OCI-LY1 (cell line): ENCODE data around the gene ATG9B.
"Not testable (repeated sequence)": the region's sequence is repeated elsewhere in the genome, so short reads cannot be mapped to it uniquely, and the experiment has no call there.

ENCODE experiments used
- H2AFZ ChIP-seq: fragments of 200-600 bp; sonication (generic), shearing (Covaris generic); 2 replicates; pipeline ENCODE4 v1.6.0; 2014; ENCODE audit warnings: antibody characterized with exemption, mild to moderate bottlenecking, low read length
- H3F3A ChIP-seq: fragments of 200-600 bp; sonication (generic), shearing (Covaris generic); 2 replicates; pipeline ENCODE4 v1.6.0; 2014; ENCODE audit warnings: mild to moderate bottlenecking, antibody characterized with exemption, low read length, moderate library complexity; ENCODE audit not compliant: insufficient read depth
- H3K27ac ChIP-seq: fragments of 200-600 bp; sonication (generic); 2 replicates; pipeline ENCODE4 v1.5.1; 2014; ENCODE audit warnings: low read length, mixed run types, mild to moderate bottlenecking, low read depth; ENCODE audit not compliant: poor library complexity, severe bottlenecking
- H3K27me3 ChIP-seq: fragments of 200-600 bp; sonication (generic); 2 replicates; pipeline ENCODE4 v1.6.0; 2014; ENCODE audit warnings: antibody characterized with exemption, mild to moderate bottlenecking, low read length, moderate library complexity; ENCODE audit not compliant: insufficient read depth
- H3K36me3 ChIP-seq: fragments of 200-600 bp; sonication (generic); 2 replicates; pipeline ENCODE4 v1.6.1; 2014; ENCODE audit warnings: mild to moderate bottlenecking, antibody characterized with exemption, low read length, moderate library complexity, mixed read lengths; ENCODE audit not compliant: insufficient read depth
- H3K4me1 ChIP-seq: fragments of 200-600 bp; sonication (generic); 2 replicates; pipeline ENCODE4 v1.5.1; 2014; ENCODE audit warnings: mild to moderate bottlenecking, low read length, moderate library complexity; ENCODE audit not compliant: insufficient read depth, severe bottlenecking
- H3K4me2 ChIP-seq: fragments of 200-600 bp; sonication (generic), shearing (Covaris generic); 2 replicates; pipeline ENCODE4 v1.6.1; 2014; ENCODE audit warnings: low read length
- H3K4me3 ChIP-seq: fragments of 200-600 bp; sonication (generic); 2 replicates; pipeline ENCODE4 v1.5.1; 2014; ENCODE audit warnings: low read length, low read depth, mild to moderate bottlenecking, mixed read lengths; ENCODE audit not compliant: poor library complexity, severe bottlenecking
- H3K79me2 ChIP-seq: fragments of 200-600 bp; shearing (Covaris generic); 2 replicates; pipeline ENCODE4 v1.6.1; 2016; ENCODE audit warnings: mixed run types, low read length, mixed read lengths; ENCODE audit not compliant: insufficient read depth
- H3K9ac ChIP-seq: fragments of 200-600 bp; sonication (generic), shearing (Covaris generic); 2 replicates; pipeline ENCODE4 v1.6.1; 2014; ENCODE audit warnings: mild to moderate bottlenecking, low read length, mixed read lengths
- H3K9me2 ChIP-seq: fragments of 200-600 bp; sonication (generic), shearing (Covaris generic); 2 replicates; pipeline ENCODE4 v1.6.1; 2014; ENCODE audit warnings: low read depth, mild to moderate bottlenecking, low read length, mixed read lengths
- H3K9me3 ChIP-seq: fragments of 200-600 bp; shearing (Covaris generic); 2 replicates; pipeline ENCODE4 v1.6.1; 2014; ENCODE audit warnings: low read length, mixed read lengths
- H4K20me1 ChIP-seq: fragments of 200-600 bp; sonication (generic), shearing (Covaris generic); 2 replicates; pipeline ENCODE4 v1.6.0; 2016; ENCODE audit warnings: mild to moderate bottlenecking, low read length; ENCODE audit not compliant: insufficient read depth
- EZH2 ChIP-seq: fragments of 200-600 bp; sonication (generic), shearing (Covaris generic); IDR thresholded peaks from 2 replicates; pipeline ENCODE4 v1.8.0; 2017; ENCODE audit warnings: borderline replicate concordance, mixed run types, mild to moderate bottlenecking, antibody characterized with exemption, low read length, moderate library complexity, mixed read lengths
- TF ChIP-seq, protein P1 (sequence below): fragments of 200-600 bp; sonication (generic), shearing (Covaris generic); IDR thresholded peaks from 2 replicates; pipeline ENCODE4 v1.5.1; 2017; ENCODE audit warnings: mild to moderate bottlenecking, antibody characterized with exemption, low read length, moderate library complexity, mixed read lengths

The ATG9B gene

DNA sequence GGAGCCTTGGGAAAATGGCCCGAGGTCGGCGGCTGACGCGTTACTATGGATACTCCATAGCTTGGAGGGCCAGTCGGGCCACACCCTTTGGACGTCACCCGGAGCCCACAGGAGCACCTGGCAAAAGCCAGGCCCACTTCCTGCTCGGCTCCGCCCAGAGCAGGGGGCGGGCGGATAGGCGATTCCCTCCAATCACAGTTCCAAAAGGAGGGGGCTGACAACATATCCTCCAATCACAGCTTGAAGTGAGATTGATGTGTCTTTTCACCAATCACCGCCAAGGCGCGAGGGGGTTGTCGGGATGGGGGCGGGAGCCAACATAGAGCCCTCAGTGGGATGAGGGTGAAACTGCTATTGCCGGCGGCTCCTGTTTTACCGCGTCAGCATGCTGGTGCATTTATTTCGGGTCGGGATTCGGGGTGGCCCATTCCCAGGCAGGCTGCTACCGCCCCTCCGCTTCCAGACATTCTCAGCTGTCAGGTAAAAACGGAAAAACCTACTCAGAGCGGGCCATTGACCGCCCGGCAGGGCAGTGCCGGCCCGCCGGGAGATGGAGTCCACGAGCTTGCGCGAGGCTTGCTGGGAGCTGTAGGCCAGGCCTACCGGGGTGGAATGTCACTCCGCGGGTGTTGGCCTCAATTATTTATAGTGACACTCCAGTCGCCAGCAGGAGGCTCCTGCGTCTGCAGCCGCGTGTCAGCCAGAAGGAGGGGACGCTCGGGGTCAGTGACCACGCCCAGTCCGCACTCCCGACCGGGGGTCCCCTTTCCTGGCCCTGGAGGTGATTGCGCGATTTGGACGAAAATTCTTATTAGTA, 4.0 kb upstream of the ATG9B start, which contains the start of gene ABCB8:
TSS of gene ABCB8 (plus strand) at position 320 of the 817 bp plus-strand sequence. CDS start at position 386, 66 bp downstream.
- H3K36me3 ChIP-seq = no peaks in the 10 kb centered on the region
- peak within 1 kb of the TSS; percentile 48; the same call in 1 of the 2 replicates for H2AFZ ChIP-seq
- no peaks in the 10 kb centered on the region for H3F3A ChIP-seq
- peak within 1 kb of the TSS; percentile 66 for H3K4me2 ChIP-seq
- H3K9me2 ChIP-seq = no peaks in the 10 kb centered on the region
- no peaks in the 10 kb centered on the region for H3K79me2 ChIP-seq
- no peaks in the 10 kb centered on the region for H3K9me3 ChIP-seq
- no peaks in the 10 kb centered on the region for H4K20me1 ChIP-seq
- H3K9ac ChIP-seq = peak within 1 kb of the TSS; percentile 71
- TF ChIP-seq, protein P1, sequence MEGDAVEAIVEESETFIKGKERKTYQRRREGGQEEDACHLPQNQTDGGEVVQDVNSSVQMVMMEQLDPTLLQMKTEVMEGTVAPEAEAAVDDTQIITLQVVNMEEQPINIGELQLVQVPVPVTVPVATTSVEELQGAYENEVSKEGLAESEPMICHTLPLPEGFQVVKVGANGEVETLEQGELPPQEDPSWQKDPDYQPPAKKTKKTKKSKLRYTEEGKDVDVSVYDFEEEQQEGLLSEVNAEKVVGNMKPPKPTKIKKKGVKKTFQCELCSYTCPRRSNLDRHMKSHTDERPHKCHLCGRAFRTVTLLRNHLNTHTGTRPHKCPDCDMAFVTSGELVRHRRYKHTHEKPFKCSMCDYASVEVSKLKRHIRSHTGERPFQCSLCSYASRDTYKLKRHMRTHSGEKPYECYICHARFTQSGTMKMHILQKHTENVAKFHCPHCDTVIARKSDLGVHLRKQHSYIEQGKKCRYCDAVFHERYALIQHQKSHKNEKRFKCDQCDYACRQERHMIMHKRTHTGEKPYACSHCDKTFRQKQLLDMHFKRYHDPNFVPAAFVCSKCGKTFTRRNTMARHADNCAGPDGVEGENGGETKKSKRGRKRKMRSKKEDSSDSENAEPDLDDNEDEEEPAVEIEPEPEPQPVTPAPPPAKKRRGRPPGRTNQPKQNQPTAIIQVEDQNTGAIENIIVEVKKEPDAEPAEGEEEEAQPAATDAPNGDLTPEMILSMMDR = peak; percentile 54
- TF ChIP-seq EZH2 = no peak
- peak within 1 kb of the TSS; percentile 73 for H3K4me3 ChIP-seq
- H3K27me3 ChIP-seq = no peaks in the 10 kb centered on the region
- peaks cover 24% of the 10 kb centered on the region for H3K4me1 ChIP-seq
- peak within 1 kb of the TSS; percentile 5 for H3K27ac ChIP-seq

DNA sequence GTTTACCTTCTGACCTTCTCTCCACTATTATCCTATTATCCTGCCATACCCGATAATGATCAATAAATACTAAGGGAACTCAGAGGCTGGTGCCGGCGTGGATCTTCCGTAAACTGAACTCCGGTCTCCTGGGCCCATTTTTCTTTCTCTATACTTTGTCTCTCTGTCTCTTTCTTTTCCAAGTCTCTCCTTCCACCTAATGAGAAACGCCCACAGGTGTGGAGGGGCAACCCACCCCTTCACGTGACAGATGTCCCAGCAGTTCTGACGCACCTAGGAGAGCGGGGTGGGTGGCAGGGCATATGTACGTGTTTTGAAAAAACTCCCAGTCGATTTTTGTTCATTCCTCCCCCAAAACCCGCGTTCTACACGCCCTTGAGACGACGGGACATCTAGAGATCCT, 3.4 kb upstream of the ATG9B start:
- H3K4me1 ChIP-seq = peaks cover 24% of the 10 kb centered on the region
- not testable (repeated sequence) for H3K9me3 ChIP-seq, H3K27me3 ChIP-seq, H3K9me2 ChIP-seq, H3F3A ChIP-seq, H4K20me1 ChIP-seq, H3K27ac ChIP-seq, H3K36me3 ChIP-seq, H3K79me2 ChIP-seq
- H3K9ac ChIP-seq = peak overlapping the region; percentile 20
- H3K4me2 ChIP-seq = peak overlapping the region; percentile 66
- peak overlapping the region; percentile 48; the same call in 1 of the 2 replicates for H2AFZ ChIP-seq
- H3K4me3 ChIP-seq = peak overlapping the region; percentile 73

DNA sequence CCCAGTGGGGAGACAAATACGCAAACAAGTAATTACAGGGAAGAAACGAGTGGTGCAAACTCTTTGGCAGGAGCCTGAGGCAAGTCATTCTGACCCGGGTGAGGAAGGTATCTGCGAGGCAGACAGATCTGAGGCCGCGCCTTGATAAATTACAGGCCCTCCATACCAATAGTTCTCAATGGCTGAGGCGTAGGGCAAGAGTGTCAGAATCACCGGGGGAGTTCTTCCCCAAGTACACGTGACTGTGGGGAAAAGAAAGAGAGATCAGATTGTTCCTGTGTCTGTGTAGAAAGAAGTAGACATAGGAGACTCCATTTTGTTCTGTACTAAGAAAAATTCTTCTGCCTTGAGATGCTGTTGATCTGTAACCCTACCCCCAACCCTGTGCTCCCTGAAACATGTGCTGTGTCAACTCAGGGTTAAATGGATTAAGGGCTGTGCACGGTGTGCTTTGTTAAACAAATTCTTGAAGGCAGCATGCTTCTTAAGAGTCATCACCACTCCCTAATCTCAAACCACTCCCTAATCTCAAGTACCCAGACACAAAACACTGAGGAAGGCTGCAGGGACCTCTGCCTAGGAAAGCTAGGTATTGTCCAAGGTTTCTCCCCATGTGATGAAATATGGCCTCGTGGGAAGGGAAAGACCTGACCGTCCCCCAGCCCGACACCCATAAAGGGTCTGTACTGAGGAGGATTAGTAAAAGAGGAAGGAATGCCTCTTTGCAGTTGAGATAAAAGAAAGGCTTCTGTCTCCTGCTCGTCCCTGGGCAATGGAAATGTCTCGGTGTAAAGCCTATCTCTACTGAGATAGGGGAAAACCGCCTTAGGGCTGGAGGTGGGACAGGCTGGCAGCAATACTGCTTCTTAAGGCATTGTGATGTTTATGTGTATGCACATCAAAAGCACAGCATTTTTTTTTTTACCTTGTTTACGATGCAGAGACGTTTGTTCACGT, 2.8 kb upstream of the ATG9B start:
- not testable (repeated sequence) for H3K36me3 ChIP-seq, H3K9me3 ChIP-seq, H4K20me1 ChIP-seq, H3K79me2 ChIP-seq, H3F3A ChIP-seq, H3K9me2 ChIP-seq, H2AFZ ChIP-seq, H3K27ac ChIP-seq, H3K27me3 ChIP-seq
- Histone ChIP-seq H3K4me3 (peak overlapping the region; percentile 73), H3K4me2 (peak overlapping the region; percentile 66), H3K4me1 (peaks cover 24% of the 10 kb centered on the region), H3K9ac (peak overlapping the region; percentile 20; the same call in 1 of the 2 replicates)
